Astrocyte of the cerebellum (primary cell): ENCODE data around the gene EZH2.
A peak's percentile ranks its signal among the peaks of the same experiment; 100 is the strongest.

Source experiments
- DNase-seq: peaks from one replicate; pipeline ENCODE4 v3.0.0-alpha.2; 2011; ENCODE audit warnings: low read depth
- H3K4me3 ChIP-seq: 2 replicates; pipeline ENCODE4 v1.5.1; 2011; ENCODE audit warnings: mild to moderate bottlenecking, low read depth, low read length, moderate library complexity
- CTCF ChIP-seq: IDR thresholded peaks from 2 replicates; pipeline ENCODE4 v1.5.1; 2012; ENCODE audit warnings: low read length, low read depth, moderate library complexity, mild to moderate bottlenecking; ENCODE audit errors: missing control alignments
- in situ Hi-C: cut with HindIII; loops from 2 replicates; pipeline ENCODE4 v1.10.0; 2017; ENCODE audit warnings: low sequenced_read_pairs

EZH2 gene

GRCh38 chr7:148924011-148924410 is 39.9 kb upstream of the EZH2 start:
- H3K4me3 ChIP-seq: no peak overlapping the region
- no peak for TF ChIP-seq CTCF
- in situ Hi-C loops: no loop called here
- DNase-seq: no peak

- DNase-seq: no peak
- H3K4me3 ChIP-seq: no peak overlapping the region
- TF ChIP-seq CTCF: no peak
- in situ Hi-C loops: no loop called here
These were observed 37.7 kb upstream of the EZH2 start for GRCh38 chr7:148921806-148922205.

- TF ChIP-seq CTCF: no peak
- DNase-seq: no peak
- no peak overlapping the region for H3K4me3 ChIP-seq
- in situ Hi-C loops: no loop called here
These were observed 37.1 kb upstream of the EZH2 start for GRCh38 chr7:148921189-148921588.

- no peak for TF ChIP-seq CTCF
- H3K4me3 ChIP-seq: no peak overlapping the region
- no peak for DNase-seq
- in situ Hi-C loops: no loop called here
These were observed 35.8 kb upstream of the EZH2 start for GRCh38 chr7:148919859-148920258.

- no peak overlapping the region for H3K4me3 ChIP-seq
- no peak for DNase-seq
- in situ Hi-C loops: no loop called here
- no peak for TF ChIP-seq CTCF
These were observed 34.0 kb upstream of the EZH2 start for GRCh38 chr7:148918058-148918596.

- peak; percentile 58 for DNase-seq
- H3K4me3 ChIP-seq: no peak overlapping the region
- TF ChIP-seq CTCF: no peak
- in situ Hi-C loops: no loop called here
These were observed 32.1 kb upstream of the EZH2 start for GRCh38 chr7:148916186-148916585.

GRCh38 chr7:148915211-148915610 is 31.1 kb upstream of the EZH2 start:
- in situ Hi-C loops: no loop called here
- TF ChIP-seq CTCF: no peak
- DNase-seq: no peak
- no peak overlapping the region for H3K4me3 ChIP-seq
